Purkinje cell (primary cell): Measurements from ENCODE around the gene RNF214. TPM values are rescaled to one million over a fixed set of nuclear protein-coding genes. Genes with fewer than 3 reads are reported as not detected.

Experiments used
- polyA plus RNA-seq: library from polyadenylated mRNA; unstranded; fragments of >200 nt; fragmentation: Nextera tagmentation; gene quantifications from 2 replicates; pipeline ENCODE4 v1.2.1, GENCODE V29; 2014

Gene RNF214
- polyA plus RNA-seq = 23.7 and 24.3 TPM in 2 replicates

GRCh38 chr11:117232092-117232878, at the start of gene RNF214:
RNF214 (plus strand) TSS chr11:117232671; CDS start chr11:117234273, 1,602 bp downstream.

GRCh38 chr11:117199053-117199915, 33.2 kb upstream of the RNF214 start, which contains the start of gene TAGLN:
TAGLN (plus strand) TSS chr11:117199370; CDS start chr11:117203014, 3,644 bp downstream.

GRCh38 chr11:117231842-117232091, 704 bp upstream of the RNF214 start, which contains the start of gene PCSK7:
PCSK7 (minus strand) TSS chr11:117232073; CDS start chr11:117229844, 2,229 bp downstream.

GRCh38 chr11:117290809-117291396, 58.4 kb downstream of the RNF214 start, which contains the start of gene BACE1-AS:
BACE1-AS (plus strand) TSS chr11:117291346.

GRCh38 chr11:117316197-117316961, 83.9 kb downstream of the RNF214 start, which contains the start of gene BACE1:
BACE1 (minus strand) TSS chr11:117316256; CDS start chr11:117315795, 461 bp downstream.

GRCh38 chr11:117327567-117328374, 95.3 kb downstream of the RNF214 start, which contains the start of gene CEP164:
CEP164 (plus strand) TSS chr11:117327854; CDS start chr11:117338587, 10,733 bp downstream.

Other genes starting within 250 kb of the RNF214 start
- gene SIK3, start 134.2 kb upstream of the RNF214 start, polyA plus RNA-seq = 54.7 and 59.8 TPM in 2 replicates
- 85.7 and 93.0 TPM in 2 replicates for gene PAFAH1B2, start 88.4 kb upstream of the RNF214 start, polyA plus RNA-seq
- gene SIDT2, start 53.9 kb upstream of the RNF214 start, polyA plus RNA-seq = 13.4 and 13.7 TPM in 2 replicates
- 4.3 and 7.1 TPM in 2 replicates for gene TAGLN, start 33.3 kb upstream of the RNF214 start, polyA plus RNA-seq
- gene PCSK7, start 598 bp upstream of the RNF214 start, polyA plus RNA-seq = 3.5 and 3.6 TPM in 2 replicates
- gene BACE1-AS, start 58.7 kb downstream of the RNF214 start, polyA plus RNA-seq = 25.2 and 32.4 TPM in 2 replicates
- gene BACE1, start 83.6 kb downstream of the RNF214 start, polyA plus RNA-seq = 10.9 and 11.2 TPM in 2 replicates
- 8.1 and 16.1 TPM in 2 replicates for gene CEP164, start 95.2 kb downstream of the RNF214 start, polyA plus RNA-seq